Astrocyte (in vitro differentiated cells and primary cell): Measurements from ENCODE around the gene PAPSS1. TPM values are rescaled to one million over a fixed set of nuclear protein-coding genes. Genes with fewer than 3 reads are reported as not detected.

Experiments
- DNase-seq: peaks from one replicate; pipeline ENCODE4 v3.0.0-alpha.2; 2010; ENCODE audit warnings: low read depth
- FAIRE-seq: peaks from 2 replicates; lab custom pipeline; 2011; peaks lifted over from hg19 to GRCh38; lab: Jason Lieb, UNC
- H2AFZ ChIP-seq: 2 replicates; pipeline ENCODE4 v1.6.0; 2012; ENCODE audit warnings: low read depth, low read length, inconsistent platforms
- H3K27ac ChIP-seq: 2 replicates; pipeline ENCODE4 v1.5.1; 2011; ENCODE audit warnings: low read depth, low read length, inconsistent platforms
- H3K27me3 ChIP-seq: 2 replicates; pipeline ENCODE4 v1.6.0; 2011; ENCODE audit warnings: low read length, inconsistent platforms; ENCODE audit not compliant: insufficient read depth
- H3K36me3 ChIP-seq: 2 replicates; pipeline ENCODE4 v1.5.1; 2011; ENCODE audit warnings: low read length, inconsistent platforms; ENCODE audit not compliant: insufficient read depth
- H3K4me1 ChIP-seq: 2 replicates; pipeline ENCODE4 v1.5.1; 2011; ENCODE audit warnings: low read length, inconsistent platforms; ENCODE audit not compliant: insufficient read depth
- H3K4me2 ChIP-seq: 2 replicates; pipeline ENCODE4 v1.6.0; 2012; ENCODE audit warnings: low read length, inconsistent platforms
- H3K4me3 ChIP-seq: 2 replicates; pipeline ENCODE4 v1.5.1; 2011; ENCODE audit warnings: low read depth, mild to moderate bottlenecking, low read length, inconsistent platforms; ENCODE audit not compliant: insufficient read depth
- H3K79me2 ChIP-seq: 2 replicates; pipeline ENCODE4 v1.6.0; 2012; ENCODE audit warnings: mild to moderate bottlenecking, low read length, inconsistent platforms; ENCODE audit not compliant: insufficient read depth
- H3K9ac ChIP-seq: 2 replicates; pipeline ENCODE4 v1.6.0; 2012; ENCODE audit warnings: mild to moderate bottlenecking, low read length, inconsistent platforms
- H3K9me3 ChIP-seq: 2 replicates; pipeline ENCODE4 v1.5.1; 2012; ENCODE audit warnings: low read depth, mild to moderate bottlenecking, low read length, inconsistent platforms; ENCODE audit not compliant: insufficient read depth
- H4K20me1 ChIP-seq: 2 replicates; pipeline ENCODE4 v1.6.0; 2012; ENCODE audit warnings: low read length, inconsistent platforms; ENCODE audit not compliant: insufficient read depth
- H3K27ac Mint-ChIP-seq: one replicate; pipeline ENCODE4 v1.8.0; 2021; ENCODE audit warnings: mild to moderate bottlenecking, mixed read lengths; ENCODE audit not compliant: unreplicated experiment
- H3K27me3 Mint-ChIP-seq: one replicate; pipeline ENCODE4 v1.8.0; 2021; ENCODE audit warnings: low read depth, mixed read lengths; ENCODE audit not compliant: unreplicated experiment
- H3K36me3 Mint-ChIP-seq: one replicate; pipeline ENCODE4 v1.8.0; 2021; ENCODE audit warnings: low read depth, mixed read lengths; ENCODE audit not compliant: unreplicated experiment
- H3K4me1 Mint-ChIP-seq: one replicate; pipeline ENCODE4 v1.8.0; 2021; ENCODE audit warnings: low read depth, mixed read lengths; ENCODE audit not compliant: unreplicated experiment
- H3K4me3 Mint-ChIP-seq: one replicate; pipeline ENCODE4 v1.8.0; 2021; ENCODE audit warnings: mild to moderate bottlenecking, moderate library complexity, mixed read lengths; ENCODE audit not compliant: unreplicated experiment
- H3K9me3 Mint-ChIP-seq: one replicate; pipeline ENCODE4 v1.8.0; 2021; ENCODE audit warnings: mild to moderate bottlenecking, mixed read lengths; ENCODE audit not compliant: unreplicated experiment
- CTCF ChIP-seq: IDR thresholded peaks from 2 replicates; pipeline ENCODE4 v1.5.1; 2011; ENCODE audit warnings: low read depth, mild to moderate bottlenecking, inconsistent platforms, low read length, moderate library complexity; ENCODE audit not compliant: insufficient read depth
- EZH2 ChIP-seq: IDR thresholded peaks from 2 replicates; pipeline ENCODE4 v1.6.1; 2012; ENCODE audit warnings: mild to moderate bottlenecking, low read length, inconsistent platforms; ENCODE audit not compliant: insufficient read depth
- total RNA-seq: library from RNA; stranded (reverse); gene quantifications from 2 replicates; pipeline ENCODE4 v1.2.1, GENCODE V29; 2021

Gene PAPSS1
- total RNA-seq, 1 donor from 2014 or later = 102 TPM

- H3K4me1 Mint-ChIP-seq = no peaks in the 10 kb centered on the region
- no peaks in the 10 kb centered on the region for H3K4me1 ChIP-seq
- H3K79me2 ChIP-seq = peaks cover 3% of the 10 kb centered on the region
- no peaks in the 10 kb centered on the region for H3K27me3 ChIP-seq
- DNase-seq (no peak), FAIRE-seq (no peak)
- H3K4me3 ChIP-seq = no peak overlapping the region
- no peaks in the 10 kb centered on the region for H3K27me3 Mint-ChIP-seq
- no peak overlapping the region for H3K4me2 ChIP-seq
- TF ChIP-seq EZH2 (no peak), CTCF (no peak)
- no peak overlapping the region for H3K9ac ChIP-seq
- no peaks in the 10 kb centered on the region for H3K36me3 ChIP-seq
- peaks cover 3% of the 10 kb centered on the region for H4K20me1 ChIP-seq
- H3K9me3 Mint-ChIP-seq = no peaks in the 10 kb centered on the region
- H3K27ac ChIP-seq = no peak overlapping the region
- H3K4me3 Mint-ChIP-seq = no peak overlapping the region
- no peaks in the 10 kb centered on the region for H3K36me3 Mint-ChIP-seq
- no peaks in the 10 kb centered on the region for H3K9me3 ChIP-seq
- H3K27ac Mint-ChIP-seq = no peak overlapping the region
- H2AFZ ChIP-seq = no peak overlapping the region
Observed at GRCh38 chr4:107630185-107630705, 89.8 kb downstream of the PAPSS1 start.

GRCh38 chr4:107629318-107629717 is 90.7 kb downstream of the PAPSS1 start:
- no peak for FAIRE-seq
- Mint-ChIP-seq H3K4me3 (no peak overlapping the region), H3K4me1 (no peaks in the 10 kb centered on the region), H3K36me3 (peaks cover 7% of the 10 kb centered on the region), H3K27me3 (no peaks in the 10 kb centered on the region), H3K9me3 (no peaks in the 10 kb centered on the region), H3K27ac (no peak overlapping the region)
- Histone ChIP-seq H3K27ac (no peak overlapping the region), H3K9me3 (no peaks in the 10 kb centered on the region), H3K36me3 (no peaks in the 10 kb centered on the region), H3K4me3 (no peak overlapping the region), H3K9ac (no peak overlapping the region), H2AFZ (no peak overlapping the region), H3K27me3 (no peaks in the 10 kb centered on the region), H3K79me2 (peaks cover 6% of the 10 kb centered on the region), H4K20me1 (peaks cover 3% of the 10 kb centered on the region), H3K4me2 (no peak overlapping the region), H3K4me1 (no peaks in the 10 kb centered on the region)
- TF ChIP-seq CTCF (no peak), EZH2 (no peak)
- no peak for DNase-seq

- Mint-ChIP-seq H3K4me1 (peaks cover 5% of the 10 kb centered on the region), H3K36me3 (peaks cover 13% of the 10 kb centered on the region), H3K9me3 (peaks cover 6% of the 10 kb centered on the region), H3K4me3 (no peak overlapping the region), H3K27ac (no peak overlapping the region), H3K27me3 (no peaks in the 10 kb centered on the region)
- Histone ChIP-seq H2AFZ (no peak overlapping the region), H3K27ac (no peak overlapping the region), H3K79me2 (peaks cover 9% of the 10 kb centered on the region), H3K9ac (no peak overlapping the region), H3K9me3 (no peaks in the 10 kb centered on the region), H3K36me3 (no peaks in the 10 kb centered on the region), H3K27me3 (no peaks in the 10 kb centered on the region), H4K20me1 (peaks cover 3% of the 10 kb centered on the region), H3K4me3 (no peak overlapping the region), H3K4me1 (no peaks in the 10 kb centered on the region), H3K4me2 (no peak overlapping the region)
- DNase-seq = no peak
- TF ChIP-seq EZH2 (no peak), CTCF (no peak)
- no peak for FAIRE-seq
Observed at GRCh38 chr4:107625391-107625902, 94.6 kb downstream of the PAPSS1 start.
